ENCODE data around the gene ICOSLG.
"Not testable (repeated sequence)": the region's sequence is repeated elsewhere in the genome, so short reads cannot be mapped to it uniquely, and the experiment has no call there.

- not testable (repeated sequence) for TF ChIP-seq TAF1 (IDR thresholded peaks at IDR 0.05; ENCODE audit: borderline replicate concordance, low read depth, low read length); POLR2A (IDR thresholded peaks at IDR 0.05; ENCODE audit: low read depth, low read length); POLR2AphosphoS5 (IDR thresholded peaks at IDR 0.05; ENCODE audit: low read depth, low read length)
Observed at GRCh38 chr21:44211574-44211973, 29.2 kb downstream of the ICOSLG start.

Data from GM12892 (cell line).